HG03354 (cell line): ENCODE results near the gene LDLRAD4.

Experiments used
- ATAC-seq: cut with Tn5 transposase; IDR thresholded peaks from one replicate; pipeline ENCODE4 v1.9.1; 2021; ENCODE audit warnings: mild to moderate bottlenecking; ENCODE audit not compliant: unreplicated experiment, poor library complexity, severe bottlenecking

LDLRAD4 gene

GRCh38 chr18:13275075-13275474 is 56.5 kb downstream of the LDLRAD4 start:
- ATAC-seq: no peak

- ATAC-seq: no peak
Observed at GRCh38 chr18:13276530-13277520, 58.3 kb downstream of the LDLRAD4 start.

- ATAC-seq: no peak
Observed at GRCh38 chr18:13278062-13278630, 59.6 kb downstream of the LDLRAD4 start.

- no peak for ATAC-seq
Observed at GRCh38 chr18:13279181-13280069, 60.9 kb downstream of the LDLRAD4 start.

- ATAC-seq: no peak
Observed at GRCh38 chr18:13280070-13280795, 61.7 kb downstream of the LDLRAD4 start.

GRCh38 chr18:13281406-13281805 is 62.8 kb downstream of the LDLRAD4 start:
- ATAC-seq: no peak

- ATAC-seq: no peak
Observed at GRCh38 chr18:13283746-13284145, 65.2 kb downstream of the LDLRAD4 start.

- ATAC-seq: no peak
Observed at GRCh38 chr18:13284330-13285027, 65.9 kb downstream of the LDLRAD4 start.

- ATAC-seq: no peak
Observed at GRCh38 chr18:13285874-13286273, 67.3 kb downstream of the LDLRAD4 start.

GRCh38 chr18:13286456-13287125 is 68.0 kb downstream of the LDLRAD4 start:
- no peak for ATAC-seq

- ATAC-seq: no peak
Observed at GRCh38 chr18:13287372-13287771, 68.8 kb downstream of the LDLRAD4 start.

GRCh38 chr18:13288509-13289133 is 70.1 kb downstream of the LDLRAD4 start:
- ATAC-seq: no peak

GRCh38 chr18:13289481-13290205 is 71.1 kb downstream of the LDLRAD4 start:
- ATAC-seq: no peak

GRCh38 chr18:13290856-13291271 is 72.3 kb downstream of the LDLRAD4 start:
- ATAC-seq: no peak

GRCh38 chr18:13291299-13291698 is 72.7 kb downstream of the LDLRAD4 start:
- no peak for ATAC-seq

- no peak for ATAC-seq
Observed at GRCh38 chr18:13291745-13292447, 73.3 kb downstream of the LDLRAD4 start.

- no peak for ATAC-seq
Observed at GRCh38 chr18:13292736-13293135, 74.2 kb downstream of the LDLRAD4 start.
